Measurements from ENCODE around the gene ACAD8.

The ACAD8 gene

GRCh38 chr11:134289789-134290188, 36.4 kb downstream of the ACAD8 start:
- no peak for TF ChIP-seq CTCF (IDR thresholded peaks at IDR 0.05)

GRCh38 chr11:134290646-134291045, 37.3 kb downstream of the ACAD8 start:
- no peaks in the 10 kb centered on the region for H3K4me1 ChIP-seq
- intact Hi-C loops (cut with DNase I; ENCODE audit: low total_unique reads) = no loop called here
- H3K9me3 ChIP-seq = no peaks in the 10 kb centered on the region
- TF ChIP-seq CTCF (IDR thresholded peaks at IDR 0.05) = no peak
- no peak overlapping the region for H3K27ac ChIP-seq
- H3K36me3 ChIP-seq = no peaks in the 10 kb centered on the region
- no peak overlapping the region for H3K4me3 ChIP-seq
- H3K27me3 ChIP-seq = peaks cover 0 to 6% of the 10 kb centered on the region in 2 donors
- DNase-seq = no peak

More at GRCh38 chr11:134289789-134290188, 36.4 kb downstream of the ACAD8 start:
- no peak overlapping the region for H3K4me3 ChIP-seq
- H3K9me3 ChIP-seq = no peaks in the 10 kb centered on the region
- intact Hi-C loops (cut with DNase I; ENCODE audit: low total_unique reads) = no loop called here
- no peak overlapping the region for H3K27ac ChIP-seq
- peaks cover 0 to 6% of the 10 kb centered on the region in 2 donors for H3K27me3 ChIP-seq
- no peaks in the 10 kb centered on the region for H3K36me3 ChIP-seq
- DNase-seq = no peak
- H3K4me1 ChIP-seq = no peaks in the 10 kb centered on the region

- no peaks in the 10 kb centered on the region for H3K9me3 ChIP-seq
- no peaks in the 10 kb centered on the region for H3K4me1 ChIP-seq
- intact Hi-C loops (cut with DNase I; ENCODE audit: low total_unique reads) = no loop called here
- no peak overlapping the region for H3K27ac ChIP-seq
- H3K36me3 ChIP-seq = no peaks in the 10 kb centered on the region
- DNase-seq = no peak
- H3K4me3 ChIP-seq = no peak overlapping the region
- TF ChIP-seq CTCF (IDR thresholded peaks at IDR 0.05) = no peak
- peaks cover 0 to 6% of the 10 kb centered on the region in 2 donors for H3K27me3 ChIP-seq
Measured at GRCh38 chr11:134291196-134291595, 37.8 kb downstream of the ACAD8 start.

GRCh38 chr11:134292661-134293060, 39.3 kb downstream of the ACAD8 start:
- Histone ChIP-seq H3K27ac (no peak overlapping the region), H3K9me3 (no peaks in the 10 kb centered on the region), H3K27me3 (peaks cover 0 to 6% of the 10 kb centered on the region in 2 donors), H3K4me3 (no peak overlapping the region), H3K36me3 (no peaks in the 10 kb centered on the region), H3K4me1 (no peaks in the 10 kb centered on the region)
- no peak for TF ChIP-seq CTCF (IDR thresholded peaks at IDR 0.05)
- no peak for DNase-seq
- intact Hi-C loops (cut with DNase I; ENCODE audit: low total_unique reads) = no loop called here

GRCh38 chr11:134293119-134294113, 40.0 kb downstream of the ACAD8 start:
- TF ChIP-seq CTCF (IDR thresholded peaks at IDR 0.05) = no peak
- intact Hi-C loops (cut with DNase I; ENCODE audit: low total_unique reads) = no loop called here
- Histone ChIP-seq H3K36me3 (no peaks in the 10 kb centered on the region), H3K9me3 (no peaks in the 10 kb centered on the region), H3K27ac (no peak overlapping the region), H3K27me3 (peaks cover 0 to 6% of the 10 kb centered on the region in 2 donors), H3K4me3 (no peak overlapping the region), H3K4me1 (no peaks in the 10 kb centered on the region)
- DNase-seq = no peak
